H9 (cell line): ENCODE results near the gene FHOD3. TPM values are rescaled to one million over a fixed set of nuclear protein-coding genes. Genes with fewer than 3 reads are reported as not detected.

Source experiments
- DNase-seq: peaks from one replicate; pipeline ENCODE4 v3.0.0-alpha.2; 2017
- H2AFZ ChIP-seq: one replicate; pipeline ENCODE4 v1.6.1; 2013; ENCODE audit warnings: mild to moderate bottlenecking, low read length, control low read depth, moderate library complexity
- H2AK5ac ChIP-seq: 2 replicates; pipeline ENCODE4 v1.6.1; 2013; ENCODE audit warnings: low read length, control low read depth, mixed read lengths; ENCODE audit not compliant: insufficient read length
- H2BK120ac ChIP-seq: one replicate; pipeline ENCODE4 v1.6.1; 2013; ENCODE audit warnings: low read depth, mild to moderate bottlenecking, low read length, control low read depth, inconsistent platforms; ENCODE audit not compliant: poor library complexity, severe bottlenecking
- H2BK12ac ChIP-seq: 2 replicates; pipeline ENCODE4 v1.6.1; 2013; ENCODE audit warnings: low read length, control low read depth, mixed read lengths, low read depth; ENCODE audit not compliant: insufficient read length
- H2BK15ac ChIP-seq: 2 replicates; pipeline ENCODE4 v1.6.1; 2013; ENCODE audit warnings: low read depth, low read length, control low read depth
- H2BK20ac ChIP-seq: one replicate; pipeline ENCODE4 v1.6.1; 2013; ENCODE audit warnings: low read depth, mild to moderate bottlenecking, low read length, control low read depth, inconsistent platforms; ENCODE audit not compliant: poor library complexity, severe bottlenecking
- H2BK5ac ChIP-seq: 2 replicates; pipeline ENCODE4 v1.6.1; 2013; ENCODE audit warnings: low read length, control low read depth, mixed read lengths; ENCODE audit not compliant: insufficient read length
- H3K14ac ChIP-seq: 2 replicates; pipeline ENCODE4 v1.6.1; 2013; ENCODE audit warnings: low read length, control low read depth; ENCODE audit not compliant: insufficient read depth
- H3K18ac ChIP-seq: 2 replicates; pipeline ENCODE4 v1.6.1; 2013; ENCODE audit warnings: low read depth, mild to moderate bottlenecking, mixed read lengths, low read length, control low read depth; ENCODE audit not compliant: insufficient read length
- H3K23ac ChIP-seq: 2 replicates; pipeline ENCODE4 v1.6.1; 2013; ENCODE audit warnings: low read length, control low read depth, mixed read lengths, low read depth; ENCODE audit not compliant: insufficient read length
- H3K23me2 ChIP-seq: 2 replicates; pipeline ENCODE4 v1.6.1; 2013; ENCODE audit warnings: low read depth, mild to moderate bottlenecking, mixed read lengths, low read length, control low read depth; ENCODE audit not compliant: insufficient read length, poor library complexity, severe bottlenecking
- H3K27ac ChIP-seq: 2 replicates; pipeline ENCODE4 v1.5.1; 2013; ENCODE audit warnings: low read length, control low read depth, mixed read lengths, low read depth; ENCODE audit not compliant: insufficient read length
- H3K27me3 ChIP-seq: 2 replicates; pipeline ENCODE4 v1.6.1; 2013; ENCODE audit warnings: low read length, control low read depth, inconsistent platforms; ENCODE audit not compliant: insufficient read depth
- H3K4ac ChIP-seq: 2 replicates; pipeline ENCODE4 v1.6.1; 2013; ENCODE audit warnings: low read depth, mild to moderate bottlenecking, control low read depth, inconsistent platforms, low read length, moderate library complexity
- H3K4me1 ChIP-seq: 2 replicates; pipeline ENCODE4 v1.6.1; 2013; ENCODE audit warnings: low read length, control low read depth, inconsistent platforms; ENCODE audit not compliant: insufficient read depth
- H3K4me2 ChIP-seq: 2 replicates; pipeline ENCODE4 v1.6.1; 2013; ENCODE audit warnings: low read length, control low read depth, mixed read lengths; ENCODE audit not compliant: insufficient read length, insufficient read depth
- H3K56ac ChIP-seq: 2 replicates; pipeline ENCODE4 v1.6.1; 2013; ENCODE audit warnings: low read depth, mild to moderate bottlenecking, mixed read lengths, low read length, control low read depth; ENCODE audit not compliant: insufficient read length
- H3K79me1 ChIP-seq: 2 replicates; pipeline ENCODE4 v1.6.1; 2013; ENCODE audit warnings: low read depth, mild to moderate bottlenecking, moderate library complexity, low read length, control low read depth, inconsistent platforms; ENCODE audit not compliant: insufficient read depth, poor library complexity, severe bottlenecking
- H3K79me2 ChIP-seq: 2 replicates; pipeline ENCODE4 v1.6.1; 2013; ENCODE audit warnings: low read length, control low read depth, inconsistent platforms; ENCODE audit not compliant: insufficient read depth
- H3K9ac ChIP-seq: 2 replicates; pipeline ENCODE4 v1.6.1; 2013; ENCODE audit warnings: low read length, control low read depth, mixed read lengths; ENCODE audit not compliant: insufficient read length; ENCODE audit errors: extremely low read depth
- H3K9me3 ChIP-seq: one replicate; pipeline ENCODE4 v1.6.1; 2013; ENCODE audit warnings: low read depth, low read length, inconsistent platforms; ENCODE audit not compliant: control insufficient read depth
- H3T11ph ChIP-seq: one replicate; pipeline ENCODE4 v1.6.1; 2013; ENCODE audit warnings: mild to moderate bottlenecking, low read length, control low read depth, inconsistent platforms
- H4K20me1 ChIP-seq: one replicate; pipeline ENCODE4 v1.6.1; 2013; ENCODE audit not compliant: control insufficient read depth, insufficient read length, insufficient read depth
- H4K5ac ChIP-seq: 2 replicates; pipeline ENCODE4 v1.6.1; 2013; ENCODE audit warnings: low read depth, mild to moderate bottlenecking, mixed read lengths, low read length, control low read depth; ENCODE audit not compliant: insufficient read length
- H4K8ac ChIP-seq: replicated peaks from 2 replicates; pipeline ENCODE4 v1.6.1; 2013; ENCODE audit warnings: low read length, control low read depth, mixed read lengths, low read depth; ENCODE audit not compliant: insufficient read length
- H4K91ac ChIP-seq: 2 replicates; pipeline ENCODE4 v1.6.1; 2013; ENCODE audit warnings: low read depth, mild to moderate bottlenecking, moderate library complexity, mixed read lengths, low read length, control low read depth; ENCODE audit not compliant: insufficient read length
- H3K27ac Mint-ChIP-seq, 3 experiments: 2 replicates in 2 of 3; 3 replicates in 1 of 3; pipeline ENCODE4 v1.8.0; 2020 to 2021; ENCODE audit warnings: mixed read lengths in 3 of 3, mild to moderate bottlenecking in 1 of 3, moderate library complexity in 1 of 3
- H3K27me3 Mint-ChIP-seq: 2 replicates; pipeline ENCODE4 v1.8.0; 2021; ENCODE audit warnings: low read depth, mild to moderate bottlenecking, moderate library complexity, mixed read lengths
- H3K36me3 Mint-ChIP-seq, 3 experiments: 2 replicates in 2 of 3; 3 replicates in 1 of 3; pipeline ENCODE4 v1.8.0; 2020 to 2021; ENCODE audit warnings: low read depth in 3 of 3, mixed read lengths in 3 of 3; ENCODE audit not compliant: insufficient read depth in 1 of 3
- H3K4me1 Mint-ChIP-seq, 2 experiments: 2 replicates each; pipeline ENCODE4 v1.8.0; 2020; ENCODE audit warnings: mixed read lengths in 2 of 2
- H3K4me3 Mint-ChIP-seq, 2 experiments: 2 replicates in 1 of 2; 3 replicates in 1 of 2; pipeline ENCODE4 v1.8.0; 2020 to 2021; ENCODE audit warnings: mild to moderate bottlenecking in 2 of 2, mixed read lengths in 2 of 2, moderate library complexity in 1 of 2
- H3K9me3 Mint-ChIP-seq, 2 experiments: 2 replicates in 1 of 2; 3 replicates in 1 of 2; pipeline ENCODE4 v1.8.0; 2020; ENCODE audit warnings: mild to moderate bottlenecking in 2 of 2, mixed read lengths in 2 of 2, moderate library complexity in 1 of 2
- CTCF ChIP-seq: fragments of 200-600 bp; sonication (generic); conservative IDR thresholded peaks from 3 replicates; pipeline ENCODE4 v1.8.0; 2021; ENCODE audit warnings: antibody characterized with exemption, mild to moderate bottlenecking
- WGBS: extraction: QIAGEN DNeasy Blood & Tissue Kit; methylation state at CpG from one replicate; pipeline ENCODE4 v1.1.7; 2013; ENCODE audit warnings: missing lambda C conversion rate, low lambda C conversion rate, mixed read lengths; ENCODE audit not compliant: insufficient read length; ENCODE audit errors: extremely low coverage; 5-methylcytosine and 5-hydroxymethylcytosine counted together
- total RNA-seq: library from RNA; stranded (reverse); gene quantifications from 2 replicates; pipeline ENCODE4 v1.2.1, GENCODE V29; 2021

FHOD3 gene
- total RNA-seq, 1 experiment from 2014 or later, result 8.0 TPM

- no peak overlapping the region for H3K9ac ChIP-seq
- no peak overlapping the region for H3K4ac ChIP-seq
- Mint-ChIP-seq H3K36me3 (no peaks in the 10 kb centered on the region; a peak in 1 of 7 replicates), H3K27ac (no peak overlapping the region), H3K27me3 (peaks cover 36% of the 10 kb centered on the region), H3K4me3 (no peak overlapping the region), H3K4me1 (peaks cover 11 to 30% of the 10 kb centered on the region in 2 experiments), H3K9me3 (no peaks in the 10 kb centered on the region)
- no peak overlapping the region for H2AK5ac ChIP-seq
- H4K5ac ChIP-seq, result no peak overlapping the region
- H3K27me3 ChIP-seq, result no peaks in the 10 kb centered on the region
- no peaks in the 10 kb centered on the region for H3K23me2 ChIP-seq
- no peaks in the 10 kb centered on the region for H4K20me1 ChIP-seq
- no peaks in the 10 kb centered on the region for H3K79me1 ChIP-seq
- DNase-seq, result no peak
- H4K8ac ChIP-seq, result no peak overlapping the region
- H3K9me3 ChIP-seq, result no peaks in the 10 kb centered on the region
- no peak overlapping the region for H2BK5ac ChIP-seq
- no peak overlapping the region for H2BK15ac ChIP-seq
- H3K4me2 ChIP-seq, result no peak overlapping the region
- H2BK120ac ChIP-seq, result no peak overlapping the region
- no CpG with 5 or more reads among the region's 3 CpGs for WGBS
- H3K56ac ChIP-seq, result no peak overlapping the region
- no peak for TF ChIP-seq CTCF
- H2AFZ ChIP-seq, result no peak overlapping the region
- H3K18ac ChIP-seq, result no peak overlapping the region
- H2BK20ac ChIP-seq, result no peak overlapping the region
- H3T11ph ChIP-seq, result no peak overlapping the region
- no peak overlapping the region for H4K91ac ChIP-seq
- no peak overlapping the region for H3K14ac ChIP-seq
- H3K27ac ChIP-seq, result no peak overlapping the region
- no peaks in the 10 kb centered on the region for H3K79me2 ChIP-seq
- H3K4me1 ChIP-seq, result no peaks in the 10 kb centered on the region; the same call in 1 of the 2 replicates
- H3K23ac ChIP-seq, result no peak overlapping the region
- no peak overlapping the region for H2BK12ac ChIP-seq
Measured at GRCh38 chr18:36304723-36305122, 7.2 kb downstream of the FHOD3 start.
